SK-N-MC (cell line): ENCODE data around the gene CD6.

Experiments used
- EZH2 ChIP-seq: fragments of 200-600 bp; sonication (generic); IDR thresholded peaks from one replicate; pipeline ENCODE4 v1.6.1; 2017; ENCODE audit warnings: antibody characterized with exemption
- POLR2AphosphoS5 ChIP-seq: IDR thresholded peaks from 2 replicates; pipeline ENCODE4 v1.6.1; 2012; ENCODE audit warnings: mild to moderate bottlenecking, low read depth, low read length, borderline replicate concordance

DNA sequence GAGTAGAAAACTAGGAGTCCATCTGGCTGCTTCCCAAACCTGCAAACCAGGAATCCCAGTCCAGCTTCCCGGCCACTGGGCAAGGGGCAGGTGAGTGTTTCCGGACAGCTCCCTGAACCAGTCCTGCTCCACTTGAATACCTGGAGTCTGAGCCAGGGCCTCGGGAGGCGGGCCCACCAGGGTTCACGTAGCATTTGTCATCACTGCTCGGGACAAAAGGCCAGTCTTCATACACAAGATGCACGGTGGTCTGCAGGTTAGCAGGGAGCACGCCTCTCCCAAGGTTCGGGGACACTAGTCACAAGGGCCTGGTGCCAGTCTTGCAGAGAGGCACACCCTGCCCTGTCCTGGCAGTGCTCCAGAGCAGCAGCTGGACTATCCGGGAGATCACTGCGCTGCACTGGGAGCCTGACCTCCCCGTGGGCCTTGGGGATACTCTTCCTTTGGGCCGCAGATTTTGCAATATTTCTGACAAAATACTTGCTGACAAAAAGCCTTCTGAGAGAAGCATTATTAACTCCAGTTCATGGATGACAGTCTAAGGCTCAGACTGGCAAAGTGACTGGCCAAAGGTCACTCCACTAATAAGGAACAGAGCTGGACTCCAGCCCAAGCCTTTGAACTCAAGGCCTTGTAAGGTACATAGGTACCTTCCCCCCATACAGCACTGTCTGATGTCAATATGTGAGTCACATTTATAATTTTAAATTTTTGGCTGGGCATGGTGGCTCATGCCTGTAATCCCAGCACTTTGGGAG, 25.1 kb downstream of the CD6 start:
- TF ChIP-seq EZH2 (no peak), POLR2AphosphoS5 (no peak)
